NK-92 (cell line): ENCODE data around the gene DENND5A.
"Not testable (repeated sequence)": the region's sequence is repeated elsewhere in the genome, so short reads cannot be mapped to it uniquely, and the experiment has no call there.

Source experiments
- DNase-seq: peaks from one replicate; lab custom pipeline; 2025; ENCODE audit not compliant: unreplicated experiment; lab: John Stamatoyannopoulos, UW

Gene DENND5A

DNA sequence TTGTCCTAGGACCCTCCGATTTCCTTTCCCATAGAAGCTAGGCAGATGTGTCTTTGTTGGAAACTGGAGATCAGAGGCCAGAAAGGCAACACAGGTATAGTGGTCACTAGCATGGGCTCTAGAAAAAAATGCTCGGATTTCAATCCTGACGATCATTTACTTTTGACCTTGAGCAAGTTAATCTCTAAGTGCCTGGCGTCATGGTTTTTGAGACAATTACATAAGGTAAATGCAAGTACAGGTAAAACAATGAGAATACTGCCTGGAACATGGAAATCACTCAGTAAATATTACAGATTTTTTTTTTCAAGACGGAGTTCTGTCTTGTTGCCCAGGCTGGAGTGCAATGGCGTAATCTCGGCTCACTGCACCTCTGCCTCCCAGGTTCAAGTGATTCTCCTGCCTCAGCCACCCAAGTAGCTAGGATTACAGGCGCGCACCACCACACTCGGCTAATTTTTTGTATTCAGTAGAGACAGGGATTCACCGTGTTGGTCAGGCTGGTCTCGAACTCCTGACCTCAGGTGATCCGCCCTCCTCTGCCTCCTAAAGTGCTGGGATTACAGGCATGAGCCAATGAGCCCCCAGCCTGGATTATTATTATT is 1.1 kb upstream of the DENND5A start:
- DNase-seq: no peak

DNA sequence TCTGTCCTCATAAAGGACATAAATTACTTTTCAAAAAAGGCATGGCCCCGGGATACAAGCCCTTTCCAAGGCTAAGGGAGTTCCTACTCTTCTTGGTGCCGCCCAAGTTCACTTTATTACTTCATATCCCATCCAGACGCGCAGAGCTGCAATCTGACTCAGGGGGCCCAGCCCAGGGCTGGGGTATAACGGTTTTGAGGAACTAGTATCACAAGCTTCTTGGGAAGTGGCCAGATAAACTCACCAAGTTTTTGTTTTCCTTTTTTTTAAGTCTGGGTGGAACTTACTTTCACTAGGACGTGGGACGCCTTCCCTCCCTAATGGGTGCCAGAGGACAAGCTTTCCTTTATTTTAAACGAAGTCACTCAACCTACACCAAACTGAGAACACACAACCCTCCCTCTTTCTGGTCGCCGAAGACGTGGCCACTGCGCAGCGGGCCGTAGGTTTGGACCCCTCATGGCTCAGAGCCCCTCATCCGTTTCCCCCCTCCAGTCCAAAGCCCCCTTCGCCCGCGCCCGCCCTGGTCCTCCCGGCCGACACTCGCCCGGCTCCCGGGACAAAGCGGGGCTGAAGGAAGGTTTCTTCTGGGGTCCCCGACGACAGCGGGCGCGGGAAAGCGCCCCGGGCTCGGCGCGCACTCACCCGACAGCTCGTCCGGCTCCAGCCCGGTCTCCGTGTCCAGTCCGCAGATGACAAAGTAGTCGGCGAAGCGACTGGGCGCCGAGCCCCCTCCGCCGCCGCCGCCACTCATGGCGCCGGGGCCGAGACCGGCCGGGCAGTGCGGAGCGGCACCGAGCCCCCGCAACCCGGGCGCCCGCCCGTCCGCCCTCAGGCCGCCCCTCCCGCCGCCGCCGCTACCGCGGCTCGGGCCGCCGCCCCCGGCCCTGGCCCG is 587 bp downstream of the DENND5A start:
- no peak for DNase-seq

DNA sequence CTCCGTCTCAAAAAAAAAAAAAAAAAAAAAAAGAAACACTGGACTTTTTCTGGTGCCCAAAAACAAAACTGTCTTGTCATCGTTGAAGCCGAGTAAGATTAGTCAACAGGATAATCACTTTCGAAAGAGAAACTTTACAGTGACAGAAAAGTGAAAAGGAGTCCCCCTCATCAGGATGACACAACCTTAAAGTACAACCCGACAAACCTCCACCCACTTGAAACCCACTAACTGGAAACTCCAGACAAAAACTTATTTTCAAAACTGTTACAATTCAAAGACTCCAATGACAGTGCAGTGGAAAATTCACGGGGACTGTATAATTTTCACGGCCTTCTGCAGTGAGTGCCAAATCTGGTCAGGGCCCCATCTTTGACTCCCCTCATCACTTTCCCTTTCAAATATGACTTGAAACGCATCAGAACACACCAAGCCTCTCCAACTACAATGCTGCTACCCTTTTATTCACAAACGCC is 1.3 kb downstream of the DENND5A start:
- DNase-seq: no peak

DNA sequence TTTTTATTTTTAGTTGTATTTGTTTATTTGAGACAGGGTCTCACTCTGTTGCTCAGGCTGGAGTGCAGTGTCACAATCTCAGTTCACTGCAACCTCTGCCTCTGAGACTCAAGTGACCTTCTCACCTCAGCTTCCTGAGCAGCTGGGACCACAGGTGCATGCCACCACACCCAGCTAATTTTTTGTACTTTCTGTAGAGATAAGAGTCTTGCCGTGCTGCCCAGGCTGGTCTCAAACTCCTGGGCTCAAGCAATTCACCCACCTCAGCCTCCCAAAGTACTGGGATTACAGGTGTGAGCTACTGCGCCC is 4.4 kb downstream of the DENND5A start:
- DNase-seq: not testable (repeated sequence)

DNA sequence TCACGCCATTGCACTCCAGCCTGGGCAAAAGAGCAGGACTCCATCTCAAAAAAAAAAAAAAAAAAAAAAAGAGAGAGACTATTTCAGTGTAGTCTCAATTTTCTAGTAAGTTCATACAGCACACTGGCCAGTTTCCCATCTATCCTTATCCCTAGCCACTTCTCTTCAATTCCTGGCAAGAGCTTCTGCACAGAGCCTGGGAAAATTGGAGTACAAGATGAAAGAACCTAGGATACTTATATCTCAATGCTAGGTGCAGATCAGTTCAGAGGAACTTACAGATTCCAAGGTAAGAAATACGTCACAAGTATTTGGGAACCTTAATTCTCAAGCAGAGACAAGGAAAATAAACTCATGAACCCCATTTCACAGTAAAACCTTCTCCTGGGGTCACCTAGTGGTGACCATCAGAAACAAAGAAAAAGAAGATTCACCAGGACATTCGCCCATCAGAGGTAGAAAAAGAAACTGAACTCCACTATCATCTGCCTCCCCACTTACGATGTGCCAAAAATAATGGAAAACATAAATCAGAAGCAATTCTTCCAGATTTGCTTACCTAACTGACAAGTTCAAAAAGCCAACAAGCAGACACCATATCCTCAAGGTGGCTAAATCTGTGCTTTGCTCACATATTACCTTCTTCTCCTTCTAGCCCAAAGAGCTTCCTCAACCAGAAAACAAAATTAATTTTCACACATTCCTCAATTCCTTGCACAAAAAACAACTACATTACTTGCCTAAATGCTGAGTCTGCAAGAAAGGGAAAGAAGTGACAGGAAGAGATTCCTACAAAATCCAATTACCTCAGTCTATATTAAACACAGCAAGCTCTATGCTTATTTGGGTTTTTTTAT is 4.9 kb downstream of the DENND5A start:
- DNase-seq: no peak

DNA sequence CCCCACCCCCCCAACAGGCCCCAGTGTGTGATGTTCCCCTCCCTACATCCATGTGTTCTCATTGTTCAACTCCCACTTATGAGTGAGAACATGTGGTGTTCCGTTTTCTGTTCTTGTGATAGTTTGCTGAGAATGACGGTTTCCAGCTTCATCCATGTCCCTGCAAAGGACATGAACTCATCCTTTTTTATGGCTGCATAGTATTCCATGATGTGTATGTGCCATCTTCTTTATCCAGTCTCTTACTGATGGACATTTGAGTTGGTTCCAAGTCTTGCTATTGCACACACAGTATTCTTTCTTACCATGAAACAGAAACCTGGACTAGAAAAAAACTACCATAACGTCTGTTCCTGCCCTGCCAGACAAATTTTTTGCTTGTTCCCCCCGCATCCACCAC is 6.9 kb downstream of the DENND5A start:
- DNase-seq: not testable (repeated sequence)

DNA sequence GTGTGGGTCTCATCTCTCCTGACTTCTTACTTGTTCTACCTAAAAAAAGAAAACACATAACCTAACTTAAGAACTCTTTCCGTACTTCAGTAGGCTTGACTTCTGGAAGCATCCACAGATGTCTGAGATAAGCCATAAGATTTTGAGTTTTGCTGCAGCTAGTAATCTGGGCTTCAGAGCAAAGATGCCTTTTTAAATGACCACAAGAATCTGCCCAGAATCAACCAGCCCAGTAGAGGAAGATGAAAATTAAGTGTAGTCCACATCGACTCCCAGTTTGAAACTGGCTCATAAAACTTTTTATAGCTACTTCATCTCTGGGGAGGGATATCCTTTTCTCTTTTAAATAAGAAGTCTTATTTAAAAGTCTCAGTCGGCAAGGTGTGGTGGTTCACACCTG is 10.7 kb downstream of the DENND5A start:
- no peak for DNase-seq

DNA sequence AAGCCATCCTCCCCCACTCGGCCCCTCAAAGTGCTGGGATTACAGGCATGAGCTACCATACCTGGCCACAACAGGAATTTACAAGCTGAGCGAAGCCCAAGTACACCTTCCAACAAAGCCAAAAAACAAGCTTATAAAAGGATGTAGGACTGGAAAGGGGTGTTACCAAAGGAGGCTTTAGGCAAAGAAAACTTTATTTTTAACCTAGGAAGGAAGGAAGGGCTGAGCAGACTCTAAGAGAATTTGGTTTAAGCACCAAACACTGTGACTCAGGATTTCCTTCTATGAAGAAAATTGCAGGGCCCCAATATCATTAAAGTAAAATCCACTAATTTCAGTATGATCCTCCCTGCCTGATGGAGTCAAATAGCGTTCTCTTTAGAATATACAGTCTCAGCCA is 12.1 kb downstream of the DENND5A start:
- DNase-seq: no peak

DNA sequence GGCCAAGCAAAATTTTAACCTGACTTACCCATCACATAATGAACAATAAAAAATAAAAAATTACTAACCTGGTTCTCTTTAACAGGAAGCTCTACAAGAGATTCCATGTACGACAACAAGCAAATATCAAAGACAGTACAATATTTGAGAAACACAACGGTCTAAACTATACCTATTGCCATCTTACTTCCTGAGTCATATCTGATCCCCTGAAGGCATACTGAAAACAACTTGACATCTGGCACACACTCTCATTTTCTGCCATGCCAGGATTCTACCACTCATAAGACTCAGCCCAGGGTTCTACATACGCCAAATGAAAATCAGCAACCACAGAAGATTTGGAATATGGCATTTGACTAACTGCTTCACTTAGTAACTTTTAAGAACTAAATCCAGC is 13.8 kb downstream of the DENND5A start:
- no peak for DNase-seq

DNA sequence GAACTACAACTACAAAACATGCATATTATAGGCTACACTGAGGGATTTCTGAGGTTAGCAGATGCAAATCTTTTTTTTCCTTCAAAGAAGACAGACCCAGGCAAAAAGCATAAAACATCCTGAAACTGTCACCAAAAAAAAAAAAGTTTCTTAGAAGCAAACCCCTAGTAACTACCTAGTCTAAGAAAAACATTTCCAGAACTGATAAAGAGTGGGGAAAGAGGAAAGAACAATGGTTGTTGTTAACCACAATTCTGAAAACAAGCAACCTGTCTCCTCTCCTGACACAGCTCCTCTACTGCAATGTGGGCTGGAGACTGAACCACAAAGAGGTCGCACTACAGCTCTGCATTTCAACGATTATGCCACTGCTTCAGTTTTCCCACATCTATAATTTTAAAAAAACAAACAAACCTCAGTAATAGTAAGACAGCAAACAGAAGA is 15.0 kb downstream of the DENND5A start:
- no peak for DNase-seq

DNA sequence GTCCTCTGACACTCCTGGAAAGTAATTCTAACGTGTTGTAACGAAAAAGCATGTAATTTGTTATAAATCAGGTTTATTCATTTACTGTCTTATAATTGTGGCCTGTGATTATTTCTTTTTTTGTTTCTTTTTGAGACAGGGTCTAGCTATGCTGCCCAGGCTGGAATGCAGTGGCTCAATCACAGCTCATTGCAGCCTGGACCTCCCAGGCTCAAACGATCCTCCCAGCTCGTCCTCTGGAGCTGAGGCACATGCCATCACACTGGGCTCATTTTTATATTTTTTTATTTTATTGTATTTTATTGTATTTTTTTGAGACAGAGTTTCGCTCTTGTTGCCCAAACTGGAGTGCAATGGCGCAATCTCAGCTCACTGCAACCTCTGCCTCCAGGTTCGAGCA is 15.9 kb downstream of the DENND5A start:
- DNase-seq: no peak

DNA sequence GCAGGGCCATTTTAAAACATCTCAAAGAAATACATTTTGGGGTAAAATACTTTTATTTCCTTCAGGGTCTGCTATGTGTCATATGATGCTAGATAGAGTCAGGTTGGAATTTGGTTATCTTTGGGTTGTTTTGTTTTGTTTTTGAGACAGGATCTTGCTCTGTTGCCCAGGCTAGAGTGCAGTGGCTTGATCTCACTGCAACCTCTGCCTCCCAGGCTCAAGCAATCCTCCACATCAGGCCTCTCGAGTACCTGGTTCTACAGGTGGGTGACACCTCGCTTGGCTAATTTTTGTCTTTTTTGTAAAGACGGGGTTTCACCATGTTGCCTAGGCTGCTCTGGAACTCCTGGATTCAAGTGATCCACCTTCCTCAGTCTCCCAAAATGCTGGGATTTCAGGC is 17.3 kb downstream of the DENND5A start:
- DNase-seq: no peak

DNA sequence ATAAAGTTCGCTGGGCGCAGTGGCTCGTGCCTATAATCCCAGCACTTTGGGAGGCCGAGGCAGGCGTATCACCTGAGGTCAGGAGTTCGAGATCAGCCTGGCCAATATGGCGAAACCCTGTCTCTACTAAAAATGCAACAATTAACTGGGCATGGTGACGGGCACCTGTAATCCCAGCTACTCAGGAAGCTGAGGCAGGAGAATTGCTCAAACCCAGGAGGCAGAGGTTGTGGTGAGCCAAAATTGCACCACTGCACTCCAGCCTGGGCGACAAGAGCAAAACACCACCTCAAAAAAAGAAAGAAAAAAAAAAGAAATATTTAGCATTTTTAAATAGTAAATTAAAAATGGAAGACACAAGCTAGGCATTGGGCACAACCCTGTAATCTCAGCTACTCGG is 28.9 kb downstream of the DENND5A start:
- DNase-seq: not testable (repeated sequence)

DNA sequence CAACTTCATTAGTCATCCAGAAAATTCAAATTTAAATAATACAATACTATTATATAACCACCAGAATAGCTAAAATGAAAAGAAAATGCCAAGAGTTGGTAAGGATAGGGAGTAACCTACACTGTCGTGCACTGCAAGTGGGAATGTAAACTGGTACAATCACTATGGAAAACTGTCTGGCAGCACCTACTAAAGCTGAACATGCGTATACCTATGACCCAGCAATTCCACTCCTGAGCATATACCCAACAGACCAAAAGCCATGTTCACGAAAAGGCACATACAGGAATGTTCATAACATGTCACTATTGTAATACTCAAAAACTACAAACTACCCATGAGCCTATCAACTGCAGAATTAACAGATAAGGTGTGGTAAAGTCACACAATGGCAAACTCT is 32.7 kb downstream of the DENND5A start:
- no peak for DNase-seq

DNA sequence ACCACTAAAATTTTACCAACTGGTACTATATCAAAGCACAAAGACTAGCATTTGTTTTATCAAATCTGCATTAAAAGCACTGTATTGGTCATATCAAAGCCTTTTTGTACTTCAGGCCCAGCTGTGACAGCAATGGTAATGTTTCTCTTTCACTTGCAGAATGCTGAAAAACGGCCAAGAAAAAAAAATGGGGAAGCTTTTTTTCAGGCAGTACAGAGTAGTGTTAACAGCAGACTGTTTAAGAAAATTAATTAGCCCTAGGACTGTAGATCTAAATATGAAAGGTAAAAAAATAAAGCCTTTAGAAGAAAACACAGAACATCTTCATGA is 33.3 kb downstream of the DENND5A start:
- no peak for DNase-seq

DNA sequence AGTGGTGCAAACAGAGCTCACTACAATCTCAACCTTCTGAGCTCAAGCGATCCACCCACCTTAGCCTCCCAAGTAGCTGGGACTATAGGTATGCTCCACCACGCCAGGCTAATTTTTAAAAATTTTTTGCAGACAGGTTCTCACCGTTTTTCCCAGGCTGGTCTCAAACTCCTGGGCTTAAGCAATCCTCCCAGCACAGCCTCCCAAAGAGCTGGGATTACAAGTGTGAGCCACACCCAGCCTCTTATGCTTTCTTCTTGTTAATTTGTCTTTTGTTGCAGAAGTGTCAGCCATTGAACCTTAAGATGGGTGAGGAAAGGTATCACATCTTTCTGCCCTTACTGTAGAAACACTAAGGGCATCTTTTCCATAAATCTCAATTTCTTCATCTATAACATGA is 34.9 kb downstream of the DENND5A start:
- no peak for DNase-seq

DNA sequence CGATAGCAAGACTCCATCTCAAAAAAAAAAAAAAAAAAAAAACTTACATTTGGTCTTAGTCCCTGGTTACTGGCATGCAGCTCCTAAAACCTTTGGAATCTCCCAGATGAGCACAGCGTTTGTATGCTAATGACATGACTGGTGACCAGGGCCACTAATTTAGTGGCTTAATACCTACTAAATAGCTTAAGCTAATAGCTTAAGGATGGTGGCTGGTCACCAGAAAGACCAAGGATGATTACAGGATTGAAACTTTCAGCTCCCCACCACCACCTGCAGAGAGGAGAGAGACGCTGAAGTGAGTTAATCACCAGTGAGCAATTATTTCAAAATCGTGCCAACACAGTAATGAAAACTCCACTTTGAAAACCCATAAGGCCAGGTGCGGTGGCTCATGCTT is 37.1 kb downstream of the DENND5A start:
- no peak for DNase-seq

DNA sequence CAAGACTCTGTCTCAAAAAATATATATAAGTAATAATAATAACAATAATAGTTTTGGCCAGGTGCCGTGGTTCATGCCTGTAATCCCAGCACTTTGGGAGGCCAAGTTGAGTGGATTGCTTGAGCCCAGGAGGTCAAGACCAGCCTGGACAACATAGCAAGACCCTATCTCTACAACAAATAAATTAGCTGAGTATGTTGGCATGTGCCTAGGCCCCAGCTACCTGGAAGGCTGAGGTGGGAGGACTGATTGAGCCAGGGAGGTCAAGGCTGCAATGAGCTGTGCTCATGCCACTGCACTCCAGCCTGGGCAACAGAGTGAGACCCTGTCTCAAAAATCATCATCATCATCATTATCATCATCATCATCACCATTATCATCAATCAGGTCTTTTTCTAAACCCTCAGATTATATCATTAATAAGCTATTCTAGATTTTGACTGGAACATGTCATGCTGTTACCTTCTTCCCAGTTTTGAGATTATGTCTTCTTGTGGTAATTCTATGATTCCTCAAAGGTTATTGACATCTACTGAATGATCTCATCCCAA is 39.3 kb downstream of the DENND5A start:
- no peak for DNase-seq

DNA sequence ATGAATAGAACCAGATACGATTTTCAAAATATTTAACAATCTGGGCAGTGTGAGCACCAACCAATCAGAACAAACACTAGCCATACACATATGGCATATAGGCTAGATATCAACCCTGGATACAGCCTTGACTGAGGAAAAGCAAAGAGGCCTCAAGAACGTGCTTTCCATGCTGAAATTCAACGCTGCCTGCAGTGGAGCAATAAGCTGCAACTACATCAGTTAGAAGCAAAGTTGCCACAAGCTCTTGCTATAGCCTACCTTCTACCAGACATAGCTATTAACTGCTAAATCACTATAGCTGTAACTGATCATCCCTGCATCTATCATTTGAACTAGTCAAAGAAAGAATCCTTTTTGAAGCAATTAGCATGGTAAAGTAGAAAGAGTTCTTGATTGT is 42.5 kb downstream of the DENND5A start:
- no peak for DNase-seq

DNA sequence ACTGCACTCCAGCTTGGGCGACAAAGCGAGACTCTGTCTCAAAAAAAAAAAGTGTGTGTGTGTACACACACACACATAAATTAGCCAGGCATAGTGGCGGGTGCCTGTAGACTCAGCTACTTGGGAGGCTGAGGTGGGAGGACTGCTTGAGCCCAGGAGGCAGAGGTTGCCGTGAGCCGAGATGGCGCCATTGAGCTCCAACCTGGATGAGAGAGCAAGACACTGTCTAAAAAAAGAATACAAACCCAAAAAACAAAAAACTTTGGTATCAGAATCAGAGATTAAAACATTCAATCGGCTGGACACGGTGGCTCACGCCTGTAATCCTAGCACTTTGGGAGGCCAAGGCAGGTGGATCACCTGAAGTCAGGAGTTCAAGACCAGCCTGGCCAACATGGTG is 44.3 kb downstream of the DENND5A start:
- not testable (repeated sequence) for DNase-seq

DNA sequence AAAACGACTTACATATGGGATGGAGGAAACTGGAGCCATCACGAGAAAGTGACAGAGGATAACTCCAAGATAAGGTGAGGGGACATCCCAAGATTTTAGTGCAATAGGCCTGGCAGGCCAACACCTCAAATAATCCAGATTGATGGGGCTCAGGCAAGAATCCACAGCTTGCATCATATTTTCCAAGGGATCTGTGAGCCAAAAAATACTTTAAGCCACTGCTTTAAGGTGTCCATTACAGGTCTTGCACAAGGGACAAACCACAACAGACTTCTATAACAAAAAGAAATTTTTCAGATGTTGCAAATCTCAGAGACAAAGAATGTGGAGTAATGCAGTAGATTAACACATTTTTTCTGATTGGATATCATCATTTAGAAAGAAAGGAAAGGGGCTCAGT is 45.6 kb downstream of the DENND5A start:
- no peak for DNase-seq

DNA sequence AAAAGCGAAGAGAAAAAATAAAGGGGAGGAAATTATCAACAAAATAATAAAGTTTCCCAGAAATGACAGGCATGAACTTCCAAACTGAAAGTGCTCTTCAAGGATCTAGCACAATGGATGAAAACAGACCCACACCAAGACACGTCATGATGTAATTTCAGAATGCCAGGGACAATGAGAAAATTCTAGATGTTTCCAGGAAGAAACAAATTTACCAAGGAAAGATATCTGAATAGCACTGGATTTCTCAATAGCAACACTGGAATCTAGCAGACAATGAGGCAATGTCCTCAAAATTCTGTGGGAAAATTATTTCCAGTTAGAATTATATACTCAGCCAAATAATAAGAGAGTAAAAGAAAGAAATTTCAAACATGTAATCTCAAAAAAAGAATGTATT is 46.0 kb downstream of the DENND5A start:
- DNase-seq: no peak
